WTC11 (cell line): ENCODE data around the gene ZNF276. TPM values are rescaled to one million over a fixed set of nuclear protein-coding genes. Genes with fewer than 3 reads are reported as not detected.
A peak's percentile ranks its signal among the peaks of the same experiment; 100 is the strongest.

ENCODE experiments used
- ATAC-seq: fragments of 200-7000 bp; cut with Tn5 transposase; 2 replicates; pipeline ENCODE4 v1.10.0; 2021; ENCODE audit warnings: mild to moderate bottlenecking, moderate library complexity
- CTCF ChIA-PET: fragments of 300-600 bp; sonication (Branson Sonifier 250); formaldehyde crosslinking; loops from one replicate; lab custom pipeline; 2021; ENCODE audit warnings: antibody characterized with exemption; lab: Charles Lee
- POLR2A ChIA-PET: fragments of 350-600 bp; sonication (Branson Sonifier 250); formaldehyde crosslinking; loops from one replicate; lab custom pipeline; 2021; ENCODE audit warnings: antibody characterized with exemption; lab: Charles Lee
- DNase-seq: peaks from one replicate; pipeline ENCODE4 v3.0.0; 2021; ENCODE audit warnings: low spot score
- H3K27ac Mint-ChIP-seq: 2 replicates; pipeline ENCODE4 v1.8.0; 2021; ENCODE audit warnings: mixed read lengths
- H3K27me3 Mint-ChIP-seq: 2 replicates; pipeline ENCODE4 v1.8.0; 2021; ENCODE audit warnings: low read depth, mild to moderate bottlenecking, moderate library complexity, mixed read lengths
- H3K36me3 Mint-ChIP-seq: 2 replicates; pipeline ENCODE4 v1.8.0; 2021; ENCODE audit warnings: mixed read lengths
- H3K4me1 Mint-ChIP-seq: 2 replicates; pipeline ENCODE4 v1.8.0; 2022; ENCODE audit warnings: mixed read lengths
- H3K4me3 Mint-ChIP-seq: 2 replicates; pipeline ENCODE4 v1.8.0; 2021; ENCODE audit warnings: mild to moderate bottlenecking, moderate library complexity, mixed read lengths
- H3K9me3 Mint-ChIP-seq: 2 replicates; pipeline ENCODE4 v1.8.0; 2021; ENCODE audit warnings: mixed read lengths
- CDX4 ChIP-seq: fragments of 250-450 bp; sonication (Bioruptor Pico); IDR thresholded peaks from 2 replicates; pipeline ENCODE4 v1.9.0; 2021; ENCODE audit warnings: moderate library complexity, mild to moderate bottlenecking, inconsistent platforms, borderline replicate concordance
- CREB1 ChIP-seq: sonication (generic); formaldehyde crosslinking; IDR thresholded peaks from 2 replicates; pipeline ENCODE4 v1.8.0; 2023; ENCODE audit warnings: mild to moderate bottlenecking, missing genetic modification reagents
- CREM ChIP-seq: sonication (generic); formaldehyde crosslinking; IDR thresholded peaks from 2 replicates; pipeline ENCODE4 v1.8.1; 2022; ENCODE audit warnings: mild to moderate bottlenecking, missing genetic modification reagents, moderate library complexity
- E2F4 ChIP-seq: sonication (generic); formaldehyde crosslinking; IDR thresholded peaks from 2 replicates; pipeline ENCODE4 v1.8.1; 2022; ENCODE audit warnings: low read depth, mild to moderate bottlenecking, moderate library complexity, missing genetic modification reagents, borderline replicate concordance
- ESRRA ChIP-seq: sonication (generic); formaldehyde crosslinking; IDR thresholded peaks from 2 replicates; pipeline ENCODE4 v1.8.1; 2022; ENCODE audit warnings: mild to moderate bottlenecking, missing genetic modification reagents, borderline replicate concordance
- GABPB1 ChIP-seq: sonication (generic); formaldehyde crosslinking; IDR thresholded peaks from 2 replicates; pipeline ENCODE4 v1.8.1; 2023; ENCODE audit warnings: mild to moderate bottlenecking, missing genetic modification reagents
- KAT7 ChIP-seq: sonication (generic); formaldehyde crosslinking; IDR thresholded peaks from 2 replicates; pipeline ENCODE4 v1.8.1; 2023; ENCODE audit warnings: missing genetic modification reagents, mild to moderate bottlenecking, borderline replicate concordance
- MYBL2 ChIP-seq: sonication (generic); formaldehyde crosslinking; IDR thresholded peaks from 2 replicates; pipeline ENCODE4 v1.8.1; 2023; ENCODE audit warnings: mild to moderate bottlenecking, moderate library complexity, missing genetic modification reagents
- NFYB ChIP-seq: sonication (generic); formaldehyde crosslinking; conservative IDR thresholded peaks from 2 replicates; pipeline ENCODE4 v1.8.0; 2022; ENCODE audit warnings: low read depth, missing genetic modification reagents
- NR1H2 ChIP-seq: sonication (generic); formaldehyde crosslinking; IDR thresholded peaks from 2 replicates; pipeline ENCODE4 v1.9.0; 2021; ENCODE audit warnings: mild to moderate bottlenecking, moderate library complexity, missing genetic modification reagents
- RORB ChIP-seq: fragments of 250-450 bp; sonication (Bioruptor Pico); IDR thresholded peaks from 2 replicates; pipeline ENCODE4 v1.9.0; 2021; ENCODE audit warnings: mild to moderate bottlenecking
- SMAD3 ChIP-seq: sonication (generic); formaldehyde crosslinking; IDR thresholded peaks from 2 replicates; pipeline ENCODE4 v1.8.0; 2022; ENCODE audit warnings: missing genetic modification reagents, mild to moderate bottlenecking, borderline replicate concordance
- SMAD4 ChIP-seq: sonication (generic); formaldehyde crosslinking; IDR thresholded peaks from 2 replicates; pipeline ENCODE4 v1.8.0; 2022; ENCODE audit warnings: mild to moderate bottlenecking, missing genetic modification reagents
- SP1 ChIP-seq: sonication (generic); formaldehyde crosslinking; conservative IDR thresholded peaks from 2 replicates; pipeline ENCODE4 v1.8.1; 2022; ENCODE audit warnings: missing genetic modification reagents
- TEAD1 ChIP-seq: sonication (generic); formaldehyde crosslinking; IDR thresholded peaks from 2 replicates; pipeline ENCODE4 v1.8.0; 2022; ENCODE audit warnings: mild to moderate bottlenecking, missing genetic modification reagents
- TP53 ChIP-seq: sonication (generic); formaldehyde crosslinking; IDR thresholded peaks from 2 replicates; pipeline ENCODE4 v1.8.1; 2023; ENCODE audit warnings: mild to moderate bottlenecking, missing genetic modification reagents
- USF2 ChIP-seq: sonication (generic); formaldehyde crosslinking; IDR thresholded peaks from 2 replicates; pipeline ENCODE4 v1.8.1; 2023; ENCODE audit warnings: mild to moderate bottlenecking, missing genetic modification reagents, moderate library complexity
- ZBTB21 ChIP-seq: sonication (generic); formaldehyde crosslinking; IDR thresholded peaks from 2 replicates; pipeline ENCODE4 v1.8.1; 2023; ENCODE audit warnings: mild to moderate bottlenecking, missing genetic modification reagents, borderline replicate concordance
- ZNF138 ChIP-seq: sonication (generic); formaldehyde crosslinking; conservative IDR thresholded peaks from 2 replicates; pipeline ENCODE4 v1.8.1; 2022; ENCODE audit warnings: mild to moderate bottlenecking, moderate library complexity, missing genetic modification reagents
- ZNF423 ChIP-seq: fragments of 250-450 bp; sonication (Bioruptor Pico); IDR thresholded peaks from 2 replicates; pipeline ENCODE4 v2.1.2; 2022; ENCODE audit warnings: mild to moderate bottlenecking, moderate library complexity
- total RNA-seq: library from RNA; stranded (reverse); gene quantifications from 3 replicates; pipeline ENCODE4 v1.2.3, GENCODE V29; 2021

The ZNF276 gene
- total RNA-seq, 1 experiment from 2014 or later: 16.6 TPM

- TF ChIP-seq NFYB (CRISPR knock-in tag): peak; percentile 26; the same call in 1 of the 2 replicates
Measured at GRCh38 chr16:89701425-89702406, 19.6 kb upstream of the ZNF276 start, which contains the start of gene SPATA2L (continued).

- H3K4me1 Mint-ChIP-seq: peaks cover 19% of the 10 kb centered on the region
- ATAC-seq (no peak), DNase-seq (no peak)
- H3K27ac Mint-ChIP-seq: no peak overlapping the region
- peaks cover under 1% of the 10 kb centered on the region; the same call in 1 of the 2 replicates for H3K36me3 Mint-ChIP-seq
- TF ChIP-seq SP1 (CRISPR knock-in tag) (no peak), TEAD1 (CRISPR knock-in tag) (no peak), ZNF138 (CRISPR knock-in tag) (no peak)
- H3K9me3 Mint-ChIP-seq: no peaks in the 10 kb centered on the region
- no peak overlapping the region for H3K4me3 Mint-ChIP-seq
- H3K27me3 Mint-ChIP-seq: peaks cover 37% of the 10 kb centered on the region
- ChIA-PET CTCF (interaction anchor here (0.7 to 1.0 kb wide), 4 partner anchors 97 to 219 kb away, joined by 3 to 5 read pairs (median 4); partner anchors contain the start of gene TUBB3), POLR2A (interaction anchor here (0.6 kb wide), 1 partner anchor 37 kb away, joined by 3 read pairs; no protein-coding TSS in a partner anchor)
Measured at GRCh38 chr16:89704281-89704680, 17.1 kb upstream of the ZNF276 start.

GRCh38 chr16:89705006-89705405, 16.3 kb upstream of the ZNF276 start:
- no peak for TF ChIP-seq NR1H2 (CRISPR knock-in tag)
- TF ChIP-seq KAT7 (CRISPR knock-in tag): no peak
- no peak for TF ChIP-seq ZBTB21 (CRISPR knock-in tag)
- no peak for TF ChIP-seq ZNF423 (CRISPR knock-in tag)
- no peak for TF ChIP-seq RORB
- TF ChIP-seq ESRRA: no peak
- TF ChIP-seq SMAD3 (CRISPR knock-in tag): no peak
- no peak for TF ChIP-seq SMAD4 (CRISPR knock-in tag)
- TF ChIP-seq USF2: no peak
- no peak for TF ChIP-seq CDX4 (CRISPR knock-in tag)
- TF ChIP-seq ZNF138 (CRISPR knock-in tag): no peak
- TF ChIP-seq MYBL2: no peak
- no peak for TF ChIP-seq TP53
- no peak for TF ChIP-seq CREM (CRISPR knock-in tag)
- no peak for TF ChIP-seq CREB1 (CRISPR knock-in tag)
- no peak for TF ChIP-seq E2F4 (CRISPR knock-in tag)
- no peak for TF ChIP-seq GABPB1 (CRISPR knock-in tag)

More at GRCh38 chr16:89705006-89705405, 16.3 kb upstream of the ZNF276 start:
- ChIA-PET POLR2A (no interaction called here), CTCF (interaction anchor here (0.7 to 2.7 kb wide), 10 partner anchors 9 to 219 kb away, joined by 3 to 17 read pairs (median 6); partner anchors contain the start of genes FANCA, SPIRE2 and VPS9D1)
- H3K27me3 Mint-ChIP-seq: peaks cover 40% of the 10 kb centered on the region
- H3K4me1 Mint-ChIP-seq: peaks cover 18% of the 10 kb centered on the region
- no peak for DNase-seq
- H3K9me3 Mint-ChIP-seq: no peaks in the 10 kb centered on the region
- no peak overlapping the region; the same call in 1 of the 2 replicates for H3K27ac Mint-ChIP-seq
- H3K36me3 Mint-ChIP-seq: no peaks in the 10 kb centered on the region
- no peak overlapping the region for H3K4me3 Mint-ChIP-seq
- ATAC-seq: no peak
